GM21529 (cell line): Measurements from ENCODE around the gene CBFA2T3.

Experiments used
- ATAC-seq: cut with Tn5 transposase; IDR thresholded peaks from one replicate; pipeline ENCODE4 v1.9.1; 2021; ENCODE audit not compliant: unreplicated experiment

Gene CBFA2T3

GRCh38 chr16:88844419-88845036 lies 132.5 kb downstream of the CBFA2T3 start:
- ATAC-seq: no peak

GRCh38 chr16:88843256-88843655 lies 133.8 kb downstream of the CBFA2T3 start:
- no peak for ATAC-seq

- no peak for ATAC-seq
Observed at GRCh38 chr16:88842806-88843205, 134.2 kb downstream of the CBFA2T3 start.

GRCh38 chr16:88842308-88842756 lies 134.7 kb downstream of the CBFA2T3 start:
- ATAC-seq: no peak

- no peak for ATAC-seq
Observed at GRCh38 chr16:88841521-88842307, 135.3 kb downstream of the CBFA2T3 start.

- no peak for ATAC-seq
Observed at GRCh38 chr16:88840600-88841215, 136.3 kb downstream of the CBFA2T3 start.

- no peak for ATAC-seq
Observed at GRCh38 chr16:88839745-88840599, 137.0 kb downstream of the CBFA2T3 start.

GRCh38 chr16:88839026-88839529 lies 137.9 kb downstream of the CBFA2T3 start:
- no peak for ATAC-seq

GRCh38 chr16:88838566-88838965 lies 138.4 kb downstream of the CBFA2T3 start:
- no peak for ATAC-seq

- no peak for ATAC-seq
Observed at GRCh38 chr16:88837806-88838205, 139.2 kb downstream of the CBFA2T3 start.

- ATAC-seq: no peak
Observed at GRCh38 chr16:88836791-88837190, 140.2 kb downstream of the CBFA2T3 start.

- no peak for ATAC-seq
Observed at GRCh38 chr16:88835818-88836217, 141.2 kb downstream of the CBFA2T3 start.

- no peak for ATAC-seq
Observed at GRCh38 chr16:88835383-88835782, 141.6 kb downstream of the CBFA2T3 start.

GRCh38 chr16:88834670-88835069 lies 142.3 kb downstream of the CBFA2T3 start:
- ATAC-seq: no peak

GRCh38 chr16:88833086-88833485 lies 143.9 kb downstream of the CBFA2T3 start:
- ATAC-seq: no peak

- no peak for ATAC-seq
Observed at GRCh38 chr16:88831838-88832237, 145.2 kb downstream of the CBFA2T3 start.

- ATAC-seq: no peak
Observed at GRCh38 chr16:88830783-88831182, 146.2 kb downstream of the CBFA2T3 start.

GRCh38 chr16:88830258-88830657 lies 146.7 kb downstream of the CBFA2T3 start:
- no peak for ATAC-seq

- ATAC-seq: no peak
Observed at GRCh38 chr16:88828711-88829110, 148.3 kb downstream of the CBFA2T3 start.

GRCh38 chr16:88827727-88828126 lies 149.3 kb downstream of the CBFA2T3 start:
- ATAC-seq: no peak
